DND-41 (cell line): ENCODE measurements around the gene SRC.

Experiments used
- CTCF ChIP-seq: IDR thresholded peaks from 2 replicates; pipeline ENCODE4 v1.5.1; 2012; ENCODE audit warnings: borderline replicate concordance, low read length, moderate library complexity, mild to moderate bottlenecking; ENCODE audit not compliant: poor library complexity, severe bottlenecking; ENCODE audit errors: extremely low read depth
- EZH2 ChIP-seq: IDR thresholded peaks from 3 replicates; pipeline ENCODE4 v1.6.1; 2012; ENCODE audit warnings: borderline replicate concordance, low read depth, mild to moderate bottlenecking, moderate library complexity, low read length, inconsistent platforms; ENCODE audit not compliant: severe bottlenecking

- TF ChIP-seq CTCF (no peak), EZH2 (no peak)
Measured at GRCh38 chr20:37439223-37439933, 93.4 kb downstream of the SRC start.
